Measurements from ENCODE around the gene AGMAT.
A peak's percentile ranks its signal among the peaks of the same experiment; 100 is the strongest.

Gene AGMAT

GRCh38 chr1:15558516-15558915, 26.3 kb downstream of the AGMAT start:
- DNase-seq, result no peak

GRCh38 chr1:15557594-15557993, 27.3 kb downstream of the AGMAT start:
- no peak for DNase-seq

- DNase-seq, result no peak
Observed at GRCh38 chr1:15557008-15557407, 27.8 kb downstream of the AGMAT start.

- DNase-seq, result no peak
Observed at GRCh38 chr1:15550573-15550972, 34.3 kb downstream of the AGMAT start.

GRCh38 chr1:15546641-15547040, 38.2 kb downstream of the AGMAT start:
- no peak for DNase-seq

GRCh38 chr1:15543589-15544568, 41.0 kb downstream of the AGMAT start:
- DNase-seq, result no peak

- no peak for DNase-seq
Observed at GRCh38 chr1:15543251-15543588, 41.6 kb downstream of the AGMAT start.

- DNase-seq, result no peak
Observed at GRCh38 chr1:15542388-15543250, 42.2 kb downstream of the AGMAT start.

GRCh38 chr1:15541231-15541792, 43.5 kb downstream of the AGMAT start:
- DNase-seq, result no peak

- DNase-seq, result no peak
Observed at GRCh38 chr1:15540186-15540585, 44.7 kb downstream of the AGMAT start.

- DNase-seq, result no peak
Observed at GRCh38 chr1:15538771-15539170, 46.1 kb downstream of the AGMAT start.

- DNase-seq, result peak in 2 of 3 donors; percentile 39 to 48
Observed at GRCh38 chr1:15531682-15532081, 53.2 kb downstream of the AGMAT start.

GRCh38 chr1:15531003-15531402, 53.8 kb downstream of the AGMAT start:
- no peak for DNase-seq

GRCh38 chr1:15526490-15527339, 58.1 kb downstream of the AGMAT start, which contains the start of gene DNAJC16:
Gene DNAJC16, plus strand, starts transcription at chr1:15526848. Its CDS starts 2,258 bp downstream, at chr1:15529106.
- peak; percentile 99 to 100 (median 100) for DNase-seq

GRCh38 chr1:15526021-15526489, 58.8 kb downstream of the AGMAT start:
- no peak for DNase-seq

GRCh38 chr1:15525050-15526020, 59.5 kb downstream of the AGMAT start:
- DNase-seq, result peak in 1 of 3 donors; percentile 8

GRCh38 chr1:15524283-15525049, 60.4 kb downstream of the AGMAT start:
- DNase-seq, result peak; percentile 99 to 100 (median 100)

GRCh38 chr1:15524021-15524282, 60.9 kb downstream of the AGMAT start, which contains the start of gene CASP9:
Gene CASP9, minus strand, starts transcription at chr1:15524215. Its CDS starts 15 bp downstream, at chr1:15524200.
- DNase-seq, result no peak

GRCh38 chr1:15523104-15524020, 61.5 kb downstream of the AGMAT start:
- DNase-seq, result peak in 2 of 3 donors; percentile 53 to 63

Data from suppressor macrophage treated with lipopolysaccharide for 1 hour (primary cell).